SU-DHL-6 (cell line): ENCODE measurements around the gene RGS6.

ENCODE experiments used
- H2AFZ ChIP-seq: fragments of 200-600 bp; sonication (generic); 2 replicates; pipeline ENCODE4 v1.6.1; 2014; ENCODE audit warnings: low read depth, mild to moderate bottlenecking, moderate library complexity, mixed read lengths, antibody characterized with exemption, low read length; ENCODE audit not compliant: severe bottlenecking
- H3F3A ChIP-seq: fragments of 200-600 bp; shearing (Covaris generic); 2 replicates; pipeline ENCODE4 v1.6.0; 2016; ENCODE audit warnings: antibody characterized with exemption, mild to moderate bottlenecking; ENCODE audit not compliant: insufficient read depth
- H3K27ac ChIP-seq: fragments of 200-600 bp; sonication (generic); 2 replicates; pipeline ENCODE4 v1.5.1; 2016; ENCODE audit warnings: low read depth, mild to moderate bottlenecking, low read length, moderate library complexity, mixed read lengths
- H3K27me3 ChIP-seq: fragments of 200-600 bp; sonication (generic), shearing (Covaris generic); 2 replicates; pipeline ENCODE4 v1.6.0; 2014; ENCODE audit warnings: mild to moderate bottlenecking, low read length
- H3K36me3 ChIP-seq: fragments of 200-600 bp; sonication (generic); 2 replicates; pipeline ENCODE4 v1.6.1; 2014; ENCODE audit warnings: mild to moderate bottlenecking, low read length, mixed read lengths
- H3K4me2 ChIP-seq: fragments of 300-600, 200-600 bp; shearing (Covaris generic), sonication (generic); 2 replicates; pipeline ENCODE4 v1.6.0; 2014; ENCODE audit warnings: low read length, low read depth, mild to moderate bottlenecking; ENCODE audit not compliant: poor library complexity, severe bottlenecking
- H3K4me3 ChIP-seq: fragments of 200-600 bp; sonication (generic); 2 replicates; pipeline ENCODE4 v1.5.1; 2014; ENCODE audit warnings: antibody characterized with exemption, low read length, mild to moderate bottlenecking, mixed read lengths; ENCODE audit not compliant: insufficient read depth, poor library complexity, severe bottlenecking
- H3K79me2 ChIP-seq: fragments of 200-600 bp; sonication (generic); 2 replicates; pipeline ENCODE4 v1.6.1; 2014; ENCODE audit warnings: mild to moderate bottlenecking, low read length, moderate library complexity; ENCODE audit not compliant: insufficient read depth
- H3K9ac ChIP-seq: fragments of 200-600 bp; sonication (generic); 2 replicates; pipeline ENCODE4 v1.7.0; 2014; ENCODE audit warnings: mild to moderate bottlenecking, low read length
- H3K9me2 ChIP-seq: fragments of 200-600 bp; sonication (generic); replicated peaks from 2 replicates; pipeline ENCODE4 v1.6.1; 2014; ENCODE audit warnings: low read length; ENCODE audit not compliant: insufficient read depth
- H3K9me3 ChIP-seq: fragments of 200-600 bp; sonication (generic); 2 replicates; pipeline ENCODE4 v1.6.1; 2014; ENCODE audit warnings: low read length, mixed read lengths; ENCODE audit not compliant: insufficient read depth
- H4K20me1 ChIP-seq: fragments of 200-600 bp; sonication (generic); 2 replicates; pipeline ENCODE4 v1.6.1; 2014; ENCODE audit warnings: low read depth, mild to moderate bottlenecking, antibody characterized with exemption, low read length, moderate library complexity, mixed read lengths
- CTCF ChIP-seq: fragments of 200-600 bp; sonication (generic); IDR thresholded peaks from one replicate; pipeline ENCODE4 v1.5.1; 2017; ENCODE audit warnings: antibody characterized with exemption, mild to moderate bottlenecking, low read length, moderate library complexity; ENCODE audit not compliant: insufficient read depth, poor library complexity, severe bottlenecking
- EZH2phosphoT487 ChIP-seq: fragments of 200-600 bp; sonication (generic), shearing (Covaris generic); conservative IDR thresholded peaks from 2 replicates; pipeline ENCODE4 v1.6.1; 2018; ENCODE audit warnings: mild to moderate bottlenecking, antibody characterized with exemption, low read length, moderate library complexity, mixed read lengths

Gene RGS6

GRCh38 chr14:72594099-72594901 is 662.1 kb downstream of the RGS6 start:
- no peaks in the 10 kb centered on the region for H4K20me1 ChIP-seq
- H3K79me2 ChIP-seq: no peaks in the 10 kb centered on the region
- no peak overlapping the region for H3K4me2 ChIP-seq
- peaks cover 6% of the 10 kb centered on the region; the same call in 1 of the 2 replicates for H3K9me3 ChIP-seq
- no peak overlapping the region for H3K9ac ChIP-seq
- no peak overlapping the region for H2AFZ ChIP-seq
- H3K27ac ChIP-seq: no peak overlapping the region
- no peak overlapping the region for H3K4me3 ChIP-seq
- H3F3A ChIP-seq: no peaks in the 10 kb centered on the region
- no peaks in the 10 kb centered on the region for H3K36me3 ChIP-seq
- no peak for TF ChIP-seq EZH2phosphoT487
- TF ChIP-seq CTCF: no peak
- no peaks in the 10 kb centered on the region for H3K27me3 ChIP-seq
- H3K9me2 ChIP-seq: no peaks in the 10 kb centered on the region

- H3K27ac ChIP-seq: no peak overlapping the region
- no peak overlapping the region for H3K9ac ChIP-seq
- H3K27me3 ChIP-seq: no peaks in the 10 kb centered on the region
- H3F3A ChIP-seq: no peaks in the 10 kb centered on the region
- no peaks in the 10 kb centered on the region for H3K9me2 ChIP-seq
- no peak overlapping the region for H3K4me3 ChIP-seq
- no peaks in the 10 kb centered on the region for H3K9me3 ChIP-seq
- H2AFZ ChIP-seq: no peak overlapping the region
- TF ChIP-seq EZH2phosphoT487: no peak
- TF ChIP-seq CTCF: no peak
- no peak overlapping the region for H3K4me2 ChIP-seq
- H4K20me1 ChIP-seq: no peaks in the 10 kb centered on the region
- no peaks in the 10 kb centered on the region for H3K79me2 ChIP-seq
- H3K36me3 ChIP-seq: no peaks in the 10 kb centered on the region
These were observed 663.1 kb downstream of the RGS6 start for GRCh38 chr14:72595152-72595862.

GRCh38 chr14:72597252-72598233 is 665.3 kb downstream of the RGS6 start:
- H3F3A ChIP-seq: no peaks in the 10 kb centered on the region
- peak overlapping the region; percentile 16 for H3K4me2 ChIP-seq
- H4K20me1 ChIP-seq: no peaks in the 10 kb centered on the region
- H3K27ac ChIP-seq: no peak overlapping the region
- no peaks in the 10 kb centered on the region for H3K79me2 ChIP-seq
- no peaks in the 10 kb centered on the region for H3K27me3 ChIP-seq
- H3K36me3 ChIP-seq: no peaks in the 10 kb centered on the region
- H2AFZ ChIP-seq: no peak overlapping the region
- H3K9ac ChIP-seq: no peak overlapping the region
- H3K9me2 ChIP-seq: no peaks in the 10 kb centered on the region
- no peak overlapping the region for H3K4me3 ChIP-seq
- H3K9me3 ChIP-seq: no peaks in the 10 kb centered on the region
- no peak for TF ChIP-seq EZH2phosphoT487
- no peak for TF ChIP-seq CTCF
